BLaER1 treated with 17β-estradiol and CSF1 and Interleukin-3, amounts not matched to agents 10 nM and 100 nM (cell line): Measurements from ENCODE around the gene RACGAP1.

Experiments
- H3K27ac ChIP-seq, 11 experiments: shearing (Covaris generic); formaldehyde crosslinking; 2 replicates each; pipeline ENCODE4 v1.8.1; 2022
- H3K27me3 ChIP-seq, 11 experiments: shearing (Covaris generic); formaldehyde crosslinking; 2 replicates each; pipeline ENCODE4 v1.8.1; 2022
- H3K36me3 ChIP-seq, 11 experiments: shearing (Covaris generic); formaldehyde crosslinking; 2 replicates each; pipeline ENCODE4 v1.8.1; 2022
- H3K4me1 ChIP-seq, 10 experiments: shearing (Covaris generic); formaldehyde crosslinking; 2 replicates each; pipeline ENCODE4 v1.8.1; 2022
- H3K4me2 ChIP-seq, 11 experiments: shearing (Covaris generic); formaldehyde crosslinking; 2 replicates each; pipeline ENCODE4 v1.8.1; 2022
- H3K4me3 ChIP-seq, 10 experiments: shearing (Covaris generic); formaldehyde crosslinking; 2 replicates each; pipeline ENCODE4 v1.8.1; 2022
- H3K9ac ChIP-seq, 11 experiments: shearing (Covaris generic); formaldehyde crosslinking; 2 replicates each; pipeline ENCODE4 v1.8.1; 2022
- H3K9me3 ChIP-seq, 11 experiments: shearing (Covaris generic); formaldehyde crosslinking; replicated peaks in 1 of 11; 2 replicates each; pipeline ENCODE4 v1.8.1; 2022
- H4K20me1 ChIP-seq, 11 experiments: shearing (Covaris generic); formaldehyde crosslinking; 2 replicates each; pipeline ENCODE4 v1.8.1; 2022
- Cebpa-rat ChIP-seq, 11 experiments: shearing (Covaris generic); IDR thresholded peaks; 2 replicates each; pipeline ENCODE4 v1.8.1; 2022

Gene RACGAP1

GRCh38 chr12:49957570-49957967, 67.7 kb downstream of the RACGAP1 start:
- Histone ChIP-seq H3K9ac (no peak overlapping the region), H3K27ac (no peak overlapping the region), H3K4me2 (peak overlapping the region in 1 of 11 experiments; percentile 76; a peak in 2 of 22 replicates), H3K27me3 (peaks cover 94 to 100% (median 98%) of the 10 kb centered on the region in 11 experiments), H3K4me1 (peaks cover 49 to 86% (median 63%) of the 10 kb centered on the region in 10 experiments), H4K20me1 (peaks cover 0 to 69% (median 1%) of the 10 kb centered on the region in 11 experiments; a peak in 8 of 22 replicates), H3K36me3 (no peaks in the 10 kb centered on the region), H3K9me3 (no peaks in the 10 kb centered on the region), H3K4me3 (no peak overlapping the region)
- no peak for TF ChIP-seq Cebpa-rat (IDR thresholded peaks at IDR 0.05)

- H3K4me1 ChIP-seq = peaks cover 55 to 92% (median 68%) of the 10 kb centered on the region in 10 experiments
- no peak overlapping the region for H3K4me3 ChIP-seq
- no peak for TF ChIP-seq Cebpa-rat (IDR thresholded peaks at IDR 0.05)
- H3K9ac ChIP-seq = no peak overlapping the region
- no peaks in the 10 kb centered on the region for H3K9me3 ChIP-seq
- H3K27ac ChIP-seq = no peak overlapping the region
- peak overlapping the region; percentile 43 to 87 (median 76); a peak in 21 of 22 replicates for H3K4me2 ChIP-seq
- H3K36me3 ChIP-seq = no peaks in the 10 kb centered on the region
- peaks cover 0 to 65% (median 0%) of the 10 kb centered on the region in 11 experiments; a peak in 8 of 22 replicates for H4K20me1 ChIP-seq
- H3K27me3 ChIP-seq = peaks cover 87 to 96% (median 92%) of the 10 kb centered on the region in 11 experiments
Observed at GRCh38 chr12:49956663-49957569, 68.4 kb downstream of the RACGAP1 start.

GRCh38 chr12:49955899-49956662, 69.2 kb downstream of the RACGAP1 start:
- TF ChIP-seq Cebpa-rat (IDR thresholded peaks at IDR 0.05) = no peak
- no peak overlapping the region for H3K27ac ChIP-seq
- peaks cover 0 to 61% (median 0%) of the 10 kb centered on the region in 11 experiments; a peak in 8 of 22 replicates for H4K20me1 ChIP-seq
- peak overlapping the region in 1 of 10 experiments; percentile 12; a peak in 2 of 20 replicates for H3K4me3 ChIP-seq
- H3K36me3 ChIP-seq = no peaks in the 10 kb centered on the region
- H3K9ac ChIP-seq = no peak overlapping the region
- peaks cover 79 to 88% (median 83%) of the 10 kb centered on the region in 11 experiments for H3K27me3 ChIP-seq
- H3K4me1 ChIP-seq = peaks cover 59 to 96% (median 72%) of the 10 kb centered on the region in 10 experiments
- H3K4me2 ChIP-seq = peak overlapping the region; percentile 43 to 87 (median 76)
- H3K9me3 ChIP-seq = no peaks in the 10 kb centered on the region

- H4K20me1 ChIP-seq = peaks cover 0 to 52% (median 0%) of the 10 kb centered on the region in 11 experiments; a peak in 7 of 22 replicates
- H3K9me3 ChIP-seq = no peaks in the 10 kb centered on the region
- peaks cover 57 to 93% (median 68%) of the 10 kb centered on the region in 10 experiments for H3K4me1 ChIP-seq
- no peak overlapping the region for H3K27ac ChIP-seq
- H3K27me3 ChIP-seq = peaks cover 70 to 78% (median 74%) of the 10 kb centered on the region in 11 experiments
- no peaks in the 10 kb centered on the region for H3K36me3 ChIP-seq
- no peak for TF ChIP-seq Cebpa-rat (IDR thresholded peaks at IDR 0.05)
- H3K4me3 ChIP-seq = peak overlapping the region in 1 of 10 experiments; percentile 12; a peak in 2 of 20 replicates
- H3K9ac ChIP-seq = no peak overlapping the region
- H3K4me2 ChIP-seq = peak overlapping the region; percentile 43 to 87 (median 76)
Observed at GRCh38 chr12:49954863-49955830, 70.1 kb downstream of the RACGAP1 start.

- no peak overlapping the region for H3K27ac ChIP-seq
- peak overlapping the region in 10 of 11 experiments; percentile 2 to 87 (median 52); a peak in 17 of 22 replicates for H3K4me2 ChIP-seq
- H3K4me3 ChIP-seq = no peak overlapping the region
- H3K9ac ChIP-seq = no peak overlapping the region
- no peak for TF ChIP-seq Cebpa-rat (IDR thresholded peaks at IDR 0.05)
- H3K9me3 ChIP-seq = no peaks in the 10 kb centered on the region
- no peaks in the 10 kb centered on the region for H3K36me3 ChIP-seq
- H3K27me3 ChIP-seq = peaks cover 60 to 69% (median 65%) of the 10 kb centered on the region in 11 experiments
- peaks cover 0 to 48% (median 0%) of the 10 kb centered on the region in 11 experiments; a peak in 7 of 22 replicates for H4K20me1 ChIP-seq
- H3K4me1 ChIP-seq = peaks cover 54 to 83% (median 59%) of the 10 kb centered on the region in 10 experiments
Observed at GRCh38 chr12:49953961-49954846, 71.1 kb downstream of the RACGAP1 start.

GRCh38 chr12:49953151-49953550, 72.1 kb downstream of the RACGAP1 start:
- H3K27ac ChIP-seq = no peak overlapping the region
- TF ChIP-seq Cebpa-rat (IDR thresholded peaks at IDR 0.05) = no peak
- H3K27me3 ChIP-seq = peaks cover 50 to 59% (median 54%) of the 10 kb centered on the region in 11 experiments
- H3K4me3 ChIP-seq = no peak overlapping the region
- H3K9me3 ChIP-seq = no peaks in the 10 kb centered on the region
- H3K36me3 ChIP-seq = no peaks in the 10 kb centered on the region
- no peak overlapping the region for H3K9ac ChIP-seq
- H4K20me1 ChIP-seq = peaks cover 0 to 38% (median 0%) of the 10 kb centered on the region in 11 experiments; a peak in 7 of 22 replicates
- peak overlapping the region in 10 of 11 experiments; percentile 28 to 87 (median 56); a peak in 16 of 22 replicates for H3K4me2 ChIP-seq
- H3K4me1 ChIP-seq = peaks cover 50 to 73% (median 66%) of the 10 kb centered on the region in 10 experiments

- H3K9me3 ChIP-seq = no peaks in the 10 kb centered on the region
- TF ChIP-seq Cebpa-rat (IDR thresholded peaks at IDR 0.05) = no peak
- H3K4me1 ChIP-seq = peaks cover 50 to 68% (median 65%) of the 10 kb centered on the region in 10 experiments
- peaks cover 43 to 52% (median 48%) of the 10 kb centered on the region in 11 experiments for H3K27me3 ChIP-seq
- H4K20me1 ChIP-seq = peaks cover 0 to 38% (median 0%) of the 10 kb centered on the region in 11 experiments; a peak in 7 of 22 replicates
- peak overlapping the region in 9 of 11 experiments; percentile 41 to 87 (median 67); a peak in 15 of 22 replicates for H3K4me2 ChIP-seq
- H3K9ac ChIP-seq = no peak overlapping the region
- H3K27ac ChIP-seq = no peak overlapping the region
- H3K4me3 ChIP-seq = no peak overlapping the region
- H3K36me3 ChIP-seq = no peaks in the 10 kb centered on the region
Observed at GRCh38 chr12:49952391-49953055, 72.8 kb downstream of the RACGAP1 start.
